Measurements from ENCODE around the gene NKG7.

DNA sequence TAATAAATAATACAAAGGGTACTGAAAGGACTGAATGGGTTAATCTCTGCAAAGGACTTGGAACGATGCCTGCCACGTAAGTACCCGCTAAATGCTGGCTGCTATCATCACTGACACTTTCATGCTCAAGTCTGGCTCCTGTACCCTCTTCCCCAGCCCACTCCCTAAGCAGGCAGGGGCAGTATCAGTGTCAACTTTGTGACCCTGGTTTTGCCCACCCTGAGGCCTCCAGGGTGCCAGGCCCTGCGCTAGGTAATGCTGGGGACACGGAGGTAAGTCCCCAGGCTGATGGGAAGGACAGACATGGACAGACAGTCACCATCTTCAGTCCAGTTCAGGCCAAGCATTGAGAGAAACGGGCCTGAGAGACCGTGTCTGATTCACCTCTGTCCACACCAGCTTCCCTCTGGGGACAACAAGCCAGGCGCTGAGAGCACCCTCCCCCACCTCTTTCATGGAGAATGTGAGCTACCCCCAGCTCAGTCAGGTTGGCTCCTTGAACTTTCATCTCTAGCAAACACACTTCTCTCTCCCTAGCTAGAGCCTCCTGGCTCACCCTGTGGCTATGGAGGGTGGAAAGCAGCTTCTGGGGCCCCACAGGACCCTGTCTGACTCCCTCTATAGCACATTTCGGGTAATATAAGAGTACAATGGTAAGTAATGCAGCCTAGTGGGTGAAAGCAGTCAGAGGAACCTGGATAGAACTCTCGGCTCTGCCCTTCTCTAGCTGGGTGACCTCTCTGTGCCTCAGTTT is 7.1 kb downstream of the NKG7 start:
- TF ChIP-seq, protein P1, sequence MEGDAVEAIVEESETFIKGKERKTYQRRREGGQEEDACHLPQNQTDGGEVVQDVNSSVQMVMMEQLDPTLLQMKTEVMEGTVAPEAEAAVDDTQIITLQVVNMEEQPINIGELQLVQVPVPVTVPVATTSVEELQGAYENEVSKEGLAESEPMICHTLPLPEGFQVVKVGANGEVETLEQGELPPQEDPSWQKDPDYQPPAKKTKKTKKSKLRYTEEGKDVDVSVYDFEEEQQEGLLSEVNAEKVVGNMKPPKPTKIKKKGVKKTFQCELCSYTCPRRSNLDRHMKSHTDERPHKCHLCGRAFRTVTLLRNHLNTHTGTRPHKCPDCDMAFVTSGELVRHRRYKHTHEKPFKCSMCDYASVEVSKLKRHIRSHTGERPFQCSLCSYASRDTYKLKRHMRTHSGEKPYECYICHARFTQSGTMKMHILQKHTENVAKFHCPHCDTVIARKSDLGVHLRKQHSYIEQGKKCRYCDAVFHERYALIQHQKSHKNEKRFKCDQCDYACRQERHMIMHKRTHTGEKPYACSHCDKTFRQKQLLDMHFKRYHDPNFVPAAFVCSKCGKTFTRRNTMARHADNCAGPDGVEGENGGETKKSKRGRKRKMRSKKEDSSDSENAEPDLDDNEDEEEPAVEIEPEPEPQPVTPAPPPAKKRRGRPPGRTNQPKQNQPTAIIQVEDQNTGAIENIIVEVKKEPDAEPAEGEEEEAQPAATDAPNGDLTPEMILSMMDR (IDR thresholded peaks at IDR 0.05): peak in 1 of 6 experiments; percentile 5
- TF ChIP-seq POLR2A (IDR thresholded peaks at IDR 0.05): peak in 1 of 2 donors; percentile 50

Data from adrenal gland (tissue), 5 donors.